OCI-LY7 (cell line): ENCODE data around the gene SERPINE2.

ENCODE experiments used
- CTCF ChIP-seq: fragments of 200-600 bp; sonication (generic); conservative IDR thresholded peaks from 2 replicates; pipeline ENCODE4 v1.5.1; 2014; ENCODE audit warnings: mild to moderate bottlenecking, antibody characterized with exemption, low read length, moderate library complexity, mixed read lengths
- EZH2phosphoT487 ChIP-seq: fragments of 200-600 bp; sonication (generic); IDR thresholded peaks from 2 replicates; pipeline ENCODE4 v1.6.1; 2018; ENCODE audit warnings: low read depth, borderline replicate concordance, mild to moderate bottlenecking, mixed run types, antibody characterized with exemption, low read length, moderate library complexity, mixed read lengths

- TF ChIP-seq CTCF = no peak
- TF ChIP-seq EZH2phosphoT487 = no peak
Observed at GRCh38 chr2:224033601-224034000, 5.5 kb downstream of the SERPINE2 start.
